Erythroblast (primary cell): ENCODE results near the gene SRRM1.

Source experiments
- GATA1 ChIP-seq: IDR thresholded peaks from 2 replicates; pipeline ENCODE4 v1.6.1; 2011; ENCODE audit warnings: low read depth, mild to moderate bottlenecking, control low read depth, low read length, moderate library complexity
- POLR2A ChIP-seq: IDR thresholded peaks from 2 replicates; pipeline ENCODE4 v1.6.1; 2011; ENCODE audit warnings: mild to moderate bottlenecking, low read length

DNA sequence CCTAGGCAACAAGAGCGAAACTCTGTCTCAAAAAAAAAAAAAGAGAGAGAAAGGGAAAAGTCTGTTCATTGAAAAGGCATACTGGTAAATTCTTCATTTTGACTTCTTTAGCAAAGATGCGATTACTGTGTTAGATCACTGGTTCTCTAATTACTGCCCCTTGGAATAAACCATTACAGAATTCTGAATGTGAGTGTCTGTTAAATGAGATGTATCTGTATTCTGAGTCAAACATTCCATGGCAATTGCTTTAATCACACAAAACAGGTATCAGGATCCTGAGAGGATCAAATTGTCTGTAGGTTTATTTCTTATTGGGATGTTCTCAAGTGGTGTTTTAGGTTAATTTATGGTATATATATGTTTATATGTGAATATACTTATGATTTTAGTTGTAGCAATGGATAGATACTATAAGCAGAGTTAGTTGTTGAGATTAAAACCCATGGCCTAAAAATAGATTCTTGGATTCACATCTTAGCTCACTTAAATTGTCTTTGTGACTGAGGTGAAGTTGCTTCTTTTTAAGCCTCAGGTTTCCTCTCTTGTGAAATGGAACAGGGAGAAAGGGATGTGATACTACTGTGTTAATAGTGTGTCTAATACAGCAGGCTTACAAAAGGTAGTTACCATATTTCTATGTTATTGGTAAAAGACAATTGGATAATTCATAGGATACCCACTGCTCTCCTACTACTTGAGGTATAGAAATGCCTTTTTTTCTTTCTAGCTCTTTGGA lies 16.2 kb downstream of the SRRM1 start:
- TF ChIP-seq POLR2A (no peak), GATA1 (no peak)
